GM18511 (cell line): Measurements from ENCODE around the gene CLDN9.

Experiments used
- ATAC-seq: cut with Tn5 transposase; IDR thresholded peaks from one replicate; pipeline ENCODE4 v1.9.1; 2021; ENCODE audit warnings: mild to moderate bottlenecking, moderate library complexity; ENCODE audit not compliant: unreplicated experiment

CLDN9 gene

DNA sequence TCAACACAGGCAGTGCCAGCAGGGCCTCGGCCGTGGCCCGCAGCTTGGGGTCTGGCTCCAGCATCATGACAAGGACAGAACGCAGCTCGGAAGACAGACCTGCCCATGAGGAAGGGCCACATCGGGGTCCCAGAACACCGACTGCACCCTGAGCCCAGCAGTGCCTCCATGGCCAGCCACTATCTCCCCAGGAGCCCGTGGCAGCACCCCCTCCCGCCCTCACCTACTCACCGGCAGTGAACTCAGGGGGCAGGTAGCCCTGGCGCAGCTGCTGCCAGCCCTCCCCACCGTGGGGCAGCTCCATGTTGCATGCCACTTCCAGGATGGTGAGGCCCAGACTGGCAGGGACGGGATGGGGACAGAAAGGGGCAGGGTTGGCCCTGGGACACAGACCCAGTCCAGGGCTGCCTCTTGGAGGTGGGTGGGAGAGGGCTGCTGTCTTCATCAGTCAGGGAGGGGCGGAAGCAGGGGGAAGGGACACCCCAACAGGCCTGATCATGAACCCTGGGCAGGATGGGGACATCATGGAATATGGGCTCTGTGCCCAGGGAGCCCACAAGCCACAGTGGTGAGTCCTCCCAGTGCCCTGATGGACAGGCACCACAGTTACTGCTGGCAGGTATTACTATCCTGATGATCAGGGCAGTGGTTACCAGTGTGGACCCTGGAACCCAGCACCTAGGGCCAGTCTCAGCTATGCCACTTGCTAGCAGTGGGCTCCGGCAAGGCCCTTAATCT, 38.2 kb upstream of the CLDN9 start:
- no peak for ATAC-seq

DNA sequence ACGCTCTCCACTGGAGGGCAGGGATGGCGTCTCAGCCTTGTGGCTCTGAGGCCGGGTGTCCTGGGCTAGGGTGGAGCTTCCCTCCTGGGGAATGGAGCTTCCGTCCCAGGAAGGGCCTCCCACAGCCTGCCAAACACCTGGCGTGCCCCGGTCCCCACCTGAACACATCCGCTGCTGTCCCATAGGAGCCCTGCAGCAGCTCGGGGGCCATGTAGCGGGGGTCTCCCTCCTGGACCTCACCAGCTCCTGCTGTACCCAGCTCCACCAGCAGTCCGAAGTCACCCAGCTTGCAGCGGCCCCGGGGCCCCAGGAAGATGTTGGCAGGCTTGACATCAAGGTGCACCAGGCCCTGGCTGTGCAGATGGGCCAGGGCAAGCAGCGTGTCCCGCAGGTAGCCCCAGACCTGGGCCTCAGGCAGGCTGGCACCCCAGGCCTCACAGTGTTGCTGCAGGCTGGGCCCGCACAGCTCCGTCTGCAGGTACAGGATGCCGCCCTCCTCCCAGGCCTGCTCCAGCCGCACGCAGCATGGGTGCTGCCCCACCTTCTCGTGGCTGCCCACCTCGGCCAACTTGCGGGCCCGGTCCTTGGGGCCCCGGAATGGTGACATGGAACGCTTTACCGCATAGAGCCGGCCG, 37.4 kb upstream of the CLDN9 start:
- no peak for ATAC-seq

DNA sequence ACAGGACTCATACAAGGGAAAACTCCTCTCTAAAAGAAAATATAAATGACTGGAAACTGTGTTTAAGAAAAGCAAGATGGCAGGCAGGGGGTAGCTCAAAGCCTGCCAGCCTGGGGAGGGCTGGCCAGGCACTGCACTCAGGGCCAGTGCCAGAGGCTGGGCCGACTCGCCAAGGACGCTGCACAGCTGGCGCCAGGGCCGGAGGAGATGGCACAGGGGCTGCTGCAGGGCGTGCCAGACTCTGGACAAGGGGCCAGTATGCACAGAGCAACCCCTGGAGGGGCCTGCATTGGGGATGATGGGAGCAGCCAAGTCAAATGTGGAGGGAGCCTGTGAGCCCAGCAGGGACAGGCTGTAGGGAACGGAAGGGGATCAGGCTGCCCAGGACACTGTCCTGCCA, 36.5 kb upstream of the CLDN9 start:
- no peak for ATAC-seq

DNA sequence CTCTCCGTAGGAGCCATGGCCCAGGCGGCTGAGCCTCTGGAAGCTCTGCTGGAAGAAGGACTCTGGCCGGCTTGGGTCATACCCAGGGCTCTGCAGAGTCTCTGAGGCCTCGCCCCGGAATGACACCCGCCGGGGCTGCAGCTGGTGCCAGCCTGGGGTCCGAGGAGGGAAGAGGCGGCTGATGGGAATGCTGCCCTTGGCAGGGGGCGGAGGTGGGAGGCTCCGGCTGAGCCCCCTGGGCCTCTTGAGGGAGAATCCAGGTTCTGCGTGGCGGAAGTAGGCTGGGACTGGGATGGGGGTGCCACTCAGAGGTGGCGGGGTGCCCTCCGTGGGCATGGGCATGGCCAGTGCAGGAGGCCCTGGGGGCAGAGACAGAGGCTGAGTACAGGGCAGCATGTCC, 36.0 kb upstream of the CLDN9 start:
- ATAC-seq, result no peak

DNA sequence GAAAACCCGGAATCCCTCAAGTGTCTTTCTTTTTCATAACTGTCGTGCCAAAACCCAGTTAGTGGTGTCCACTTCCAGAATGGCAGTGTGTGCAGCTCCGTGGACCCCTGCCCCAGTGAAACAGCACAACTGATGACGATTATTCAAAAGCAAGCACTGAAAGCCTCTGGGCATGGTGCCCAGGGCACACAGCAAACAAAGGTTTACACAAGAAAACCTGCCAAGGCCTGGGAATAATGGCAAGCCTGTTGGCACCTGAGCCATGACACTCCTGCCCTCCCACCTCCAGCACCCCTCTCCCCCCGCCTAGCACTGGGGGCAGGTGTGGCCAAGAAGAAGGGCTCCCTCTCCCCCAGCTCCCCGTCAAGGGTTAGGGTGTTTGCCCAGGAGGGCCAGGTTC, 35.3 kb upstream of the CLDN9 start:
- no peak for ATAC-seq

DNA sequence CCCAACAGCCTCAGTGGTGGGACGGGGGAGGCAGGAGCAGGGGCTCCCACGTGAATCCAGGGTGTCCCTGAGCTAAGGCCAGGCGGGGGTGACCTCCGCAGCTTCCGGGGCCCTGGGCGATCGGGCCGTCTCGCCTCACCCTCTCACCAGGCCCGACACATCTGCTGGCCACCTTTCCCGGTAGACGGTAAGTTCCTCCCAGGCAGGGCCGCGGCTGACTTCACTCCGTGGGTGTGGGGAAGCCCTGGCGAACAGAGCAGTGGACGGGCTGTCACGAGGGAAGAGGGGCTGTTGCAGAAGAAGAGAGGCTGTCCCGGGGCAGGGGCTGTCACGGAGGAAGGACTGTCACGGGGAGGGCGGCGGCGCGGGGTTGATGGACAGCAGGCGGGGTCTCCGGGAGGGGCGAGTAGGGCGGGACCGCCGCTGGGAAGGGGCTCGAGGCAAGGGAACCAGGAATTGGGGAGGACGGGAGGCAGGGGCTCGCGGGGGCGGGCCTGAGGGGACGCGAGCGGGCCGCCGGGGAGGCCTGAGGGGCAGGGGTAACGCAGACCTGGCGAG, 33.0 kb upstream of the CLDN9 start:
- no peak for ATAC-seq

DNA sequence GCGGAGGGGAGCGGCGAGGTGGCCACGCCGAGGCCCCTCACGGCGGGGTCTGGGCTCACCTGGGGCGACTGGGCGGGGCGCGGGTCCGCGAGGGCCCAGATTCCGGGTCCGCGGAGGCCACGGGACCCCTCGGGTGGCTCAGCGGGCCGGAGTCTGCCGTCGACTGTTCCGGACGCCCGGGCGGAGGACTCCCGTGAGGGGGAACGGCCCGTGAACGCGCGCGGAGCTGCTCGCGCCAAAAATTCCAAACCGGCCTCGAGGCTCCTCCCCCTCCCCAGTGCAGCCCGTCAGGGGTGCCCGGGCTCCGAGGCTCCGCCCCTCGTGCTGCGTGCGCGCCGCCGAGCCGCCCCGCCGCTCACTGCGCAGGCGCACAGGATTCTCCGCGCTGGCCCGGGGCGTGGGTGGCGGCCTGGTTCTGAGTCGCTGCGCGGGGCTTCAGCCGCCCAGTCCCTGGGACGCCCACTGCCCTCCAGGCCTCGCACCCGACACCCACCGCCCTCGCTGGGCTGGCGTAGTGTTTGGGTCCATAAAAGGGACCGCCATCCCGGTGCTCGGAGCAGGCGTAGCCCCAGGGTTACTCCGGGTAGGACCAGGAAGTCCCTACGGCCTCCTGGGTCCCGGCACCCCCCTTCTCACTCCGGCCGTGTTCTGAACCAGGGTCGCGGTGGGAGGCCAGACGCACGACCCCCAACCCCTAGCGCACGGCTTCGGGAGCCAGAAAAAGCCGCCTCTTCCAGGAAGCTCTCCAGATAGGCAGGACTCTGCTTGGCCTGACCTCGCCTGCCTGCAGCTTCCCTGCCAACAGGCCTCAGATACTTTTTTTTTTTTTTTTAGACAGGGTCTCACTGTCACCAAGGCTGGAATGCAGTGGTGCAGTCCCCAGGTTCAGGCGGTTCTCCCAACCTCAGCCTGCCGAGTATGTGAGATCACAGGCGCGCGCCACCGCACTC, 32.2 kb upstream of the CLDN9 start, which contains the start of gene PKMYT1:
Gene PKMYT1, minus strand, starts transcription at position 220 of the 950 bp plus-strand sequence. CDS start 789 bp downstream, outside the sequence.
- ATAC-seq, result no peak

DNA sequence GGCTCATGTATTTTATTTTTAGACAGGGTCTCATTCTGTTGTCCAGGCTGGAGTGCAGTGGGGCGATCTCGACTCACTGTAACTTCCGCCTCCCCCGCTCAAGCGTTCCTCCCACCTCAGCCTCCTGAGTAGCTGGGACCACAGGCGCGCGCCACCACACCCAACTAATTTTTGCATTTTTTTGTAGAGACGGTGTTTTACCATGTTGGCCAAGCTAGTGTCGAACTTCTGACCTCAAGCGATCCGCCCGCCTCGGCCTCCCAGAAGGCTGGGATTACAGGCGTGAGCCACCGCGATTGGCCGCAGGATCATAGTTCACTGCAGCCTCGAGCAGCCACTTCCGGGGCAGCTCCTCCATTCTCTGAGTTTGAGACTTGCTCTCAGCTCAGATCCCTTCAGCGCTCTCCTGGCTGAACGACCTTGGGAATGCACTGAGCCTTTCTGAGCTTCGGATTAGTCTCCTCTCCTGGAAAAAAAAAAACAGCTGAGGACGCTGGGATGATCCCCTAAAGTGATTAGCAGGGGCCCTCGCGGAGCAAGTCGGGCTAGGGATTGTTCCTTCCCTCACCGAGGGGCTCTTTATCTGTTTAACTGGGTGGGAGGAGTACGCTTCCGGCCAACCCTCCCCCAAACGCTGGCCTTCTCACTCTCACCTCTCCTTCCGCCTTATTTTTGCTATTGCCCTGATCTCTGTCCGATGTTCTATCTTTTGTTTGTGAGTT, 31.4 kb upstream of the CLDN9 start:
- no peak for ATAC-seq

DNA sequence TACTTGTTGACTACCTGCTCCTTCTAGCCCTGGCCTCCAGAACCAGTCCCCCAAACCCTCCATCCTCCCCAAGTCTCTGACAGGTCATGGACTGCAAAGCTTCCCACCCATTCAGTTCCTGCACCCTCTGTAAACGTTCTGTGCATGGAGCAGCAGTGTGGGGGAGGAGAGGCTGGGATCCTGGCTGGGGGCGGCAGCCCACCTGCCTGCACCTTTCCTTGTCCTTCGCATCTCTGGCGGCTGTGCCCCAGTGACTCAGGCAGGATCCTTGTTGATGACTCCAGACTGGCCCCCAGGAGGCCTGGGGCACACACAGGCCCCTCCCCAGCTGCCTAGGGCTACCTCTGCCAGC, 30.8 kb upstream of the CLDN9 start:
- ATAC-seq, result no peak

DNA sequence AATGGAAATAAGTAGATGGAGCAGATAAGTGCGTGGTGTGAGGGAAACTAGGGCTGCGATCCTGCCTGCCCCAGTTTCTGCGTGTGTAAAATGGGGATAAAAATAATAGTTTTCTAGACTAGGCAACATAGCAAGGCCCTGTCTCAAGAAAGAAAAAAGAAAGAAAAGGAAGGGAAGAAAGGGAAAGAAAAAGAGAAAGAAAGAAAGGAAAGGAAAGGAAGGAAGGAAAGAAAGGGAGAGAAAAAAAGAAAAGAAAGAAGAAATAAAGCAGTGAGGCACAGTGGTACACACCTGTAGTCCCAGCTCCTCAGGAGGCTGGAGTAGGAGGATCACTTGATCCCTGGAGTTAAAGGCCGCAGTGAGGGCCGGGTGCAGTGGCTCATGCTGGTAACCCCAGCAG, 30.3 kb upstream of the CLDN9 start:
- no peak for ATAC-seq

DNA sequence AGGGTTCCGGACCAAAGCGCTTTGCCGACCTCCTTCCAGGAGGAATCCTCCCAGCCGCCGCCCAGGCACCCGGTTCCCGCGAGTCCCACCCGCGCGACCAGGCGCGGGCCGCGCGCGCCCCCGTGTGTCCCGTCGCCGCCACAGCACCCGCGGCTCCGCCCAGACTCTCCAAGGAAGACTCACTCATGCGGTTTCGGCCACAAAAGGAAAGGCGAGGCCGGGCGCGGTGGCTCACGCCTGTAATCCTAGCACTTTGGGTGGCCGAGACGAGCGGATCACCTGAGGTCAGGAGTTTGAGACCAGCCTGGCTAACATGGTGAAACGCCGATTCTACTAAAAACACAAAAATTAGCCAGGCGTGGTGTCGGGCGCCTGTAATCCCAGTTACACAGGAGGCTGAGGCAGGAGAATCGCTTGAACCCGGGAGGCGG, 29.0 kb upstream of the CLDN9 start:
- no peak for ATAC-seq

DNA sequence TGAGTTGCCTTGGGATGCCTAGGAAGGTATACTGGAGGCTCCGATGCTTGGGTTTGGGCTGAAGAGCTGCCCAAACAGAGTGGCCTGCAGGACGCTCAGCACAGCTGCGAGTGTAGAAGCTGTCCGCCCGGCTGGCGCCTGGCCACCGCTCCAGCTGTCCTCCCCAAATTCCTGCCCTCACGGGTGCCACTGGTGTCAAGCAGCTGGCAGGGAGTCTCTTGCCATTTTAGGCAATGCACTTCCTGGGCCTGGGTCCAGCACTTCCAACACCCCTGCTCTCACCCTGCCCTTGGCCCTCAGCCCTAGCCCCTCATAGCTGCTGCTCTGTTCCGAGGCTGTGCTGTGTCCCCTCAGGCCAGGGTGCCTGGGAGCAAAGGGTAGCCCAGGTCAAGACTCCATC, 27.3 kb upstream of the CLDN9 start:
- ATAC-seq, result no peak

DNA sequence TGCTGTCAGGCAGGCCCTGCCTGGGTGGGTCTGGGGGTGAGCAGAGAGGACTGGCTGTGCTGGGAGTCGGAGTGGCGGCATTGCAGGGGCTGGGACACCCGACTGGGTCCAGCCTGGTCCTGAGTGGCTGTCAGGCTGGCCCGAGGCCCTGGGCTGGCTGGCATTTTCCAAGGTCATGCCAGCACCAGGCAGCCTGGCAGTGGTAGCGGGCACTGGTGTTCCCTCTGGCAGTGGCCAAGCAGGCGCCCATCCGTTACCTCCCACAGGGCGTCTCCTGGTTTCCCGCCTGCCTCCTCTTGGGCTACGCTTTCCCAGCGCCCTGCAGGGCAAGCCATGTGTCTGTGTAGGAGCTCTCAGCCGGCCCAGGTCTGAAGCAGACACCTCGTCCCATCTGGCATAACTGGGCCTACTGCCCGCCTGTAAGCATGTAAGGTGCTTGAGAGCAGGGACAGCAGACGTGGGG, 26.8 kb upstream of the CLDN9 start:
- ATAC-seq, result no peak

DNA sequence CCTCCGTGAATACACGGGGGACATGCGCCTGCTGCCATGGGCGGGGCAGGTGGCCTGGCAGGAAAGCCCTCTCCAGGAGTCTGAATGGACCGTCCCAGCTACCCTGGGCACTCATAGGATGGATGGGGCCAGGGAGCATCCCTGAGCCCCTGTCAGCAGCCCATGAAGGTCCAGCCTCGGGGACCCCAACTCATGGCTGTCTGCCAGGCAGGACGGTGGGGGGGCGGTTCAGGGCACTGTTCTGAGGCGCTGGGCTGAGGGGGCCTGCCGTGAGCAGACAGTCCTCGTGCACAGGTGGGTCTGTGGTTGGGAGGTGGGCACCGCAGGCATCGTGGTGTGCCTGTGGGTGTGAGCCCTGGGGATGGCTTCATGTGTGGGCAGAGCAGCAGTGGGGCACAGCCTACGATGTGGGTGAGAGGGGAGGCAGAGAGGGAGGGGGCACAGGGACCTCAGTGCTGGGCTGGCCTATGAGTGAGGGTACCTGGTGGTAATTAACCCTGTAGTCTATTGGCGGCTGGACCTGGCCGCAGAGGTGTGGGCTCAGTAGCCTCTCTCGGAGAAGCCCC, 26.0 kb upstream of the CLDN9 start:
- ATAC-seq, result no peak

DNA sequence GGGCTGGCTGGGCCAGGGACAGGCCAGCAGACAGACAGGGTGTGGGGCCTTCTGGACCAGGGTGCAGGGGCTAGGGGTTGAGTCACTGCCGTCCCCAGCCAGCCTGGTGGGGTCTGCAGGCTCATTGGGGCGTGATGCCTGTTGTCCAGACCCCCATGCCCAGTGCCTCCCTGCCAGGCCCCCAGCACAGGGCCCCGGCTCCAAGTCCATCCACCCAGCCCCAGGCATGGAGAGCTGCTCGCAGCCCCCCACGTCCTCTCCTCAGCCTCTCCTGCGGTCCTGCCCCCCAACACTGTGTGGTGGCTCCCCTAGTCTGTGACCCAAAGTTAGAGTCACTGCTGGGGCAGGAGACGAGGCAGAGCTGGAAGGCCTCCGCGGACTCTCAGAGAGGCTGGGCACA, 25.4 kb upstream of the CLDN9 start:
- ATAC-seq, result no peak

DNA sequence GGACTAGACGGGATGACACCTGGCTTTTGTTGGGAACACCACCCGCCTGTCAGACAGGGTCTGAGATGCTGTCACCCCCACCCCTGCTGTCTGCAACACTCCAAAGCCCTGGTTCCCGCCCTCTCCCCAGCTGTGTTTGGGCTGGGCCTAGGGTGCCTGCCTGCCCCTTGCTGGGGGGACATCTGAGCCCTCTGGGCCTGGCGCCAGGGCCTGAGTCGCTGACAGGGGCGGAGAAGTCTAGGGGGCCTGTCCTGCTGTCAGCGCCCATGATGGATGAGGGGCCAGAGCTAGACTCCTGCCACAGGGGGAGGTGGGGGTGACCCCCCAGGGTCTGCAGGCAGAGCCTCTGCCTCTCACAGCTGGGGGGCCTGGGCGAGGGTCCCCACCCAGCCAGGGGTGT, 24.9 kb upstream of the CLDN9 start:
- no peak for ATAC-seq

DNA sequence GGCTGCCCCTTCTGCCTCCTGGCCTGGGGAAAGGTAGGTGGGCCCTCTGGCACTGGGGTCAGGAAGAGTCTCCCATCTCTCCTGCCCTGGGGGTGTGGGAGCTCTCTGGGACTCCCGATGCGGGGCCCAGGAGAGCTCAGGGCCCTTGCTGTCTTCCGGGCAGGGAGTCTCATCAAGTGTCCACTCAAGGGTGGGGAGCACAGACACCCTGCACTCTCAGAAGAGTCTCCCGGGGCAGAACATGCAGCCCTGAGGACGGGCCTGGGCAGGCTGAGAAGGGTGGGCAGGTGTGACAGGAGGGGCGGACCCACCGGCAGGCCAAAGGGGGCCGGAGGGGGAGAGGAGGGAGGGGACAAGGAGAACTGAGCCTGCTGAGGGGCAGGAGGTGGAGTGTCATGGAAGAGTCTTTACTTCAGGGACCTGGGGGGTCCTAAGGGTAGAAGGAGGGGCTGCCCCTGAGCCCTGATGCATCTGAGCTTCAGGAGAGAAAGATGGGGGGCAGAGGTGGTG, 24.1 kb upstream of the CLDN9 start:
- ATAC-seq, result no peak

DNA sequence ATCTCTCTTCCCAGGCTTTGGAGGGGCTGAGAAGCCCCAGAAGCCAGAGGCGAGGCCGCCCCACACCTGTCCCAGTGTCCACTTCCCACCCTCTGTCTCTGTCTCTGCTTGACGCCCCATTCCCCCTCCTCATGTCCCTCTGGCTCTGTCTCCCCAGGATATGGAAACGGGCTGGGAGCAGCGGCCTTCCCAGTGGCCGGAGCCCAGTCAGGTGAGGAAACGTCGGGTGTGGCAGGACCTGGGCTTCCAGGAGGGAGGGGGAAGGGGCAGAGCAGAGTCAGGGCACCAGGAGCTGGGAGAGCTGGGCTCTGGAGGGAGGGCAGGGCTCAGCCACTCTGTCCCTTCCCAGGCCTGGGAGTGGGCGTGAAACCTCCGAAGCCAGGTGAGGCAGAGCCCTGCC, 21.8 kb upstream of the CLDN9 start:
- ATAC-seq, result no peak

DNA sequence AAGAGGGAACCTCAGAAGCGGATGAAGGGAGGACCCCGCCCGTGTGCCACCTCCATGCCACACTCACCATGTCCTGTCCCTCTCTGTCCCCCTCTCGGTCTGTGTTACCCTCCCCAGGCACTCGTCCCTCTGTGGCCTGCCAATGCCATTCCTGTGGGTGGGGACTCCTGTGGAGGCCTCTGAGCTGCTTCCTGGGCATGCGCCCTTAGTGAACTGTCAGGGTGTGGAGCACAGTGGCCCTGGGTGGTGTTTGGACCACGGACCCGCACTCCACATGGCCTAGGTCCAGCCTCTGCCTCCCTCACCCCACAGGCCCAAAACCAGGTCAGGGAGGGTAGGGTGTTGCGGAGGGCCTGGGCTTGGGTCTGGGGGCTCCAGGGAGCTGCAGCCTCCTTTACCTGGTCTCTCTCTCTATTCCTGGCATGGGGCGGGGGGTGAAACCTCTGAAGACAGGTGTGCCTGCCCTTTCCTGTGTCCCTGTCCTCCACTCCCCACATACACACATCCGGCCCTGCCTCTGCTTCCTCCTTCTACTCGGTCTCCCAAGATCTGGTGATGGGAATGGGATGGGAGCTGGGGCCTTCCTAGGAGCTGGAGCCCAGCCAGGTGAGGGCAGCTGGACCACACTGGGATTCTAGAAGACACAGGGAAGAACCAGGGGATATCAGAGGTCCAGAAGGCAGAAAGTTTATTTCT, 21.0 kb upstream of the CLDN9 start:
- no peak for ATAC-seq
